Measurements from ENCODE around the gene TMEM247.

The TMEM247 gene

DNA sequence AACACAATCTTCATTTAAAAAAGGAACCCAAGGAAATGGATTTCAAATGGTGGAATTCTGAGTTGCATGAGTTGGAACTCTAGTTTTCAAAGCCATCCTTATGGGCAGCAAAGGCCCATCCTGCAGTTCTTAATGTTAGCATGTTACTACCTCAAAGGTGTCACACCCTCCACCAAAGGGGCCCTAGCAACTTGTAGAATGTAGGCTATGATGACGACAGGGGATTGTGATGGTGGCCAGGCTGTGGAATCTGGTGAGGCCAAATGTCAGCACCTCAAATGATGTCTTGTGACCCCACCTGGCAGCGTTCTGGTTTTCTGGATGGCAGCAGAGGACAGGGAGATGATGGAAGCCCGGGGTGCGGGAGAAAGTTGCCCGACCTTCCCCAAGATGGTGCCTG lies at the start of gene TMEM247:
Gene TMEM247 (plus strand): TSS at position 301 of the 400 bp plus-strand sequence.
- no peak for DNase-seq

DNA sequence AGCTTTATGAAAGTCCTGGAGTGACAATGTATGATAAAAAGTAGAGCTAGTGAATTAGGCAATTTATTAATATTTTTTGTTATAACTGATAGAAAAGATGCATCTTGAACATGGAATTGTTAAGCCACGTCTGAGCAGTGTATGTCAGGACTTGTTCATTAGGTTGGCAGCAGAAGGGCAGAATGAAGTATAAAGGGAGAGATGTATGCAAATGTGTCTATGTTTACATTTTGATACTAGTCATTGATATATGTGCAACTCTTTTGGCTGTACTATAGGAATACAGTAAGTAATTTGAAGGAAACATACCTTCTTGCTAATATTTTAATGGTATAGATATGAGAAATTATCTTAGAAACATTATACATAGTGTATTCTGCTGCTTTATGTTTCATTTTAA lies 49.0 kb upstream of the TMEM247 start:
- no peak for DNase-seq

DNA sequence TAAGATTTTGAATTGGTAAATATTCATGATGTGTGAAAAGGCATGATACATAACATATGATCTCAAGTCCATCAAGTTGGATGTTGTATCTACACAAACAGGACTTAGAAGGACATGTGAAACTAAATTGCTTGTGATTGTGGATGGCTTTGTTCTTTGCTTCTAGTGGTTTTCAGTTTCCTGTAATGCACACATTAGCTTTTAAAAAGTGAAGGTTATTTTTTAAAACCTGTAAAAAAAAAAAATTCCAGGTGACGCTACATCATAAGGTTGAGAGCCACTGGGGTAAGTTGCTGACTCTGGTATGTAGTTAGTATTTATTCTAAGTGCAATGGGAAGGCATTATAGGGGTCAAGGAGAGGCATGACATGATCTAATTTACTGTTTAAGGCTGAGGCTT lies 48.4 kb upstream of the TMEM247 start:
- no peak for DNase-seq

DNA sequence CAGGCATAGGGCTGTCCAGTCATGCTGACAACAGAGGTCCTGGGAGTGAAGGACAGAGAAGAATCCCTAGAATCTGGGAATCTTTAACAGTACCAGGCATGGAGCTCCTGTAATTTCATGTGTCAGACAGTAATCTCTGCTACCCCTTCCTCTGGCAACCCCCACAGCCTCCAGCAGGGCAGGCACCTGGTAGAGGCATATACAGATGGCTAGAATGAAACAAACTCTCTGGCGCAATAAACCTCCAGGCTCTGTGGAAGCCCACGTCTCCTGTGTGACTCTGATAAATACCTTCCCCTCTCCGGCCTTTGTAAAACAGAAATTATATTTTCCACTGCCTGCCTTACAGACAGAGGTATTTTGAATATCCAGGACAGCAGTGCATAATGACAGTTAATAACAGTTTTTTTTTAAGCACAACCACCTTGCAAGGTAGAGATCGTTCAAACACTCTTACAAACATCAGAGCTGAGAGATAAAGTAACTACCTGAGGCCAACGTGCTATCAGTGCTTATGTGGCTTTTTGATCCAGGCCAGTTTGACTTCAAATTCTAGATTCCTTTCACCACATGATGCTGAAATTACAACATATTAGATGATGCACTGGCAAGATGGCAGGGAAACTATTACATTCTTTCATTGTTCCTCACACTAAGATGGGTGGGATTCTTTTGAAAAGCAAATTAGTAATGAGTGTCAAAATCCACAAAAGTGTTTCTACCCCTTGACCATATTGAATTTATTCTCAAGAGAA lies 47.7 kb upstream of the TMEM247 start:
- DNase-seq, result no peak

DNA sequence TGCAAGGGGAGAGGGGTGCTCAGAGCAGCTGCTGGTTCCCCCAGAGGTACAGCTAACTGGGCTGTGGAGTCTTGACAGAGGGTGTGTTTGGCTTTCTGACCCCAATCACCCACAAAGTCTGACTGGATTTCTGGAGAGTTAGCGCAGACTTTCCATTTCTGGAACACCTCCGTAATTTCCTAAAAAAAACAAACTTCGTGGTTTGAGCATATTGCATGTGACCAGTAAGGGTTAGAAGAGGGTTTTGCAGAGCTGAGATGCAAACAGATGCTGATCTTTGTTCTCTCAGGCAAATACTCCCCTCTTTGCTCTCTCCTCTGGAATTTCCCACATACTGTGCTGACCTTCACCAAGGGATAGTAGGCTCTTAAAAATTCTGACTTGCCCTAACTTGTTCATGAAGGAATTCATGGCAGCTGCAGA lies 44.5 kb upstream of the TMEM247 start:
- DNase-seq, result no peak

DNA sequence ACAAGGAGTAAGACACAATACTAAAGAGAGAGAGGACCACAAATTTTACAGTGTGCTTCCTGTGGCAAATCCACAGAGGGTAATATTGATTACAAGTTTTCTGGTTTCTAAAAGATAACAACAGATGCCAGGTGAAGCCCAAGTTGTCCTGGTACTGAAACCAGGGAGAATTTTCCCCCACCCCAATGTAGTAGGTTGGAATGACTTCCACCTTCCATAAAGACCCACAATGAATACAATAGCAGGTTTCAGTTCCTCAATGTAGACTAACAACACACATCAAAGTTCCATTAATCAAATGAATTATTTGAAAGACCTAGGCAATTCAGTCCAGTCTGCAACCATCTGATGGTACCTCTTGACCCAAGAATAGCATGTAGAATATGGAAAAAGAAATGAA lies 44.0 kb upstream of the TMEM247 start:
- DNase-seq, result no peak

DNA sequence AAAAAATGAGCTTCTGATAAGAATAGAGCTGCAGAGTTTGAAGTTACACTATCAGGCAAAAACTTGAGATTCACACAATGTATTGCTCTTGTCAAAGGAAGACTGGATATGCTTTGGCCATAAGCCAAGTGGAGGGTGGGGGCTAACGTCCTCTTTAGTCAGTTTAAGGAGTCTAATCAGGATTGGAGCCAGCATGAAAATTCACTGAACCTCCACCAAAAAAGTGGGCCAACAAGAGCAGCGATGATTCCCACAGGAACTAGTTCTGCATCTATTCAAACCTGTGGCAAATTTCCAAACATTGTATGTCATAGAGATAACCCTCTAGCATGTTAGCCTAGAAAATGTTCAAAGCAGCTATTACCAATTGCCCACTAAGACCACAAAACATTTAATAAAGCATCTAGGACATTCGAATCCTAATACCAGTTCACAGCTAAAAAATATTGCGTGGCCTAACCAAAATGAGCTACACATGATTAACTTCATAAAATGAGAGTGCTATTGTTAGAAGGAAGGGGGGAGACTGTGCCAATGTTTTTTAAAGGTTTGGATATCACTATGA lies 43.5 kb upstream of the TMEM247 start:
- DNase-seq, result no peak

DNA sequence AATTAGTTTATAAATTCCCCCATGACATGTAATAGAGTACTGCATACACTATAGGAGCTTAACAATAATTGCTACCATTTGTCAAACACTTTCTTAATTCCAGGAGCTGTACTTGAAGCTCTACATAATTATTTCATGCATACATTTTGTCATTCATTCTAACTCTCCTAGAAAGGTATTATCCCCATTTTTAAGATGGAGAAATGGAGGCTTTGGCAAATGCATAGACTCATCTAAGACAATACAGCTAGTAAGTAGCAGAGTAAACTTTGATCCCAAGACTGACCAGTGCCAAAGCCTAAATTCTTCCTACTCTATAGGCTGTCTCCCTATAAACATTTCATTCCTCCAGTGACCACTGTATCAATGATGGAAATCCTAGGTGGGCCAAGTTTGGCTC lies 42.6 kb upstream of the TMEM247 start:
- DNase-seq, result no peak

DNA sequence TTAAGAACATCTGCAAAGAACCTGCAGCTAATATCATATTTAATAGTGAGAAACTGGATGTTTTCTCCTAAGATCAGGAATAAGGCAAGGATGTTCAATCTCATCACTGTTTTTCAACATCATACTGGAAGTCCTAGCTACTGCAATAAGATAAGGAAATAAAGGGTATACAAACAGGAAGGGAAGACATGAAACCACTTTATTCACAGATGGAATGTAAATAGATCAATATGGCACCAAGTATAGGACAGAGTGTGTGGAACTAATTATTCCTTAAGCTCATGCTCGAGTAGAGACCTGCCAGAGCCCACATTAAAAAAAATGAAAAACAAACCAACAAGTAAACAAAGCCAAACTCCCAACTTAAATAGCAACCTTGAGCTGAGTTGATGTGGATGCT lies 41.3 kb upstream of the TMEM247 start:
- no peak for DNase-seq

DNA sequence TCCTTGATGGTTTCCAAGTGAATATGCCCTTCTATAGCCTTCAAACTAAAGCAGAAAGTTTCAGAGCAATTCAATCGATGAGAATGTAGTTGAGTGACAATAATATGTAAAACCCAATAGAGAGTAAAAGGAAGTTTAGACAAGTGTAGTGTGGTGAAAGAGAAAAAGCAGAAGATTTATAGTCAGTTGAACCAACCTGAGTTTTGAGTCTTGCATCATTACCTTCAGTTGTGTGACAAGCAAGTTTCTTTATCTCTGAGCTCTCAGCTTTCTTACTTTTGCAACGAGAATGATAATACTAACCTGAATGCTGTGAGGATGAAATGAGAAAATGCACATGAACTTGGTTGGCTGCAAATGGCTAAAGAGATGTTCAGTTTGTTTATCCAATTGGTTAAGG lies 40.6 kb upstream of the TMEM247 start:
- DNase-seq, result no peak

DNA sequence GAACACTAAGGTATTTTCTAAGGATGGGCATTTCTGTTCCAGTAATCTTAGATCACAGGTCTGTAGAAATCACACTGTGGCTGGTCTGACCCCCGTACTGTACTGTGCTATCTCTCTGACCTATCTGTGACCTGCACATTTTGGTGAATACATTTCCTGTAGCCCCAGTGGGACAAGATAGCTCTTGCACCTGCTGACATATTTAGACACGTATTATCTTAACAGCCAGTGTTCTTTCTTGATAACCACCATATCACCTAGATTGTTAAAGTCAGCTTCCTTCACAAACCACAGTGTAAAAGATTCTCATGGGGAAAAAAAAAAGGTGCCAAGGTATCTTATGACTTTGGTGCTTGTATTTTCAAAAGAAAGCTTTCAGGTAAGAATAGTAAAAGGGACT lies 39.8 kb upstream of the TMEM247 start:
- DNase-seq, result no peak

DNA sequence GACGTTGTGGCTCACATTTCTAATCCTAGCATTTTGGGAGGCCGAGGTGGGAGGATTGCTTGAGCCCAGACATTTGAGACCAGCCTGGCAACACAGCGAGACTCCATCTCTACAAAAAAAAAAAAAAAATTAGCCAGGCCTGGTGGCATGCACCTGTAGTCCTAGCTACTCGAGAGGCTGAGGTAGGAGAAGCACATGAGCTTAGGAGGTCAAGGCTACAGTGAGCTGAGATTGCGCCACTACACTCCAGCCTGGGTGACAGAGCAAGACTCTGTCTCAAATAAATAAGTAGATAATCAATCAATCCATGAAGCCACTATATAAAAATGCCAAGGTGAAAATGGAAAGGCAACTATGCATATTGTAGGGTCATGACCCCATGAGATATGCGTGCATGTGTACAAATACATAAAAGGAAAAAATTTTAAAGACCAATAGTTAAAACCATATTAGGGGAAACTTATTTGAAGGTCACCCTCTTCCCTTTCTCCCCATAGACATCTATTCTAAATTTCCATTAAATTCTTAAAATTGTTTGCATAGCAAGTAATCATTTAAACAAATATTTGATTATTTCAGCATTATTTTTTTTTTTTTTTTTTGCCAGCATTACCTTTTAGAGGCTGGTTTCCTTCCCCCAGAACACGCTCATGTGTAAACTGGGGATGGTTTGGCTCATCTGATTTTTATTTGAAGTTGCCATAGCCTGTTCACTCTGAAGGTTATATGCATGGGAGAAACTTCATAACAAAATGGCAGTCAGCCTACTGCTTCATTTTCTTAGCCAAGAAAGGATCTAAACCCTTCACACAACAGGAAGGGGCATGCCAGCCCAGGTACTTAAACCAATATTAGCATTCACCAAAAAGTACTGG lies 37.3 kb upstream of the TMEM247 start:
- DNase-seq, result no peak

DNA sequence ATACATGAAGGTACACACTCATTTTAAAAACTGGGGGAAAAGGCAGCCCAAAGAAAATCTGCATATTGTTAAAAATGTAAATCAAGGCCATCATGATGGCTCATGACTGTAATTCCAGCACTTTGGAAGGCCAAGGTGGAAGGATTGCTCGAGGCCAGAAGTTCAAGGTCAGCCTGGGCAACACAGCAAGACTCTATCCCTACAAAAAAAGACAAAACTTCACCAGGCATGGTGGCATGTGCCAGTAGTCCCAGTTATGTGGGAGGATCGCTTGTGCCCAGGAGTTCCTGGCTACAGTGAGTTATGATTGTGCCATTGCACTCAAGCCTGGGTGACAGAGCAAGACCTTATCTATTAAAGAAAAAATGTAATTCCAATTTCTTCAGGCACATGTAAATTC lies 34.6 kb upstream of the TMEM247 start:
- no peak for DNase-seq

DNA sequence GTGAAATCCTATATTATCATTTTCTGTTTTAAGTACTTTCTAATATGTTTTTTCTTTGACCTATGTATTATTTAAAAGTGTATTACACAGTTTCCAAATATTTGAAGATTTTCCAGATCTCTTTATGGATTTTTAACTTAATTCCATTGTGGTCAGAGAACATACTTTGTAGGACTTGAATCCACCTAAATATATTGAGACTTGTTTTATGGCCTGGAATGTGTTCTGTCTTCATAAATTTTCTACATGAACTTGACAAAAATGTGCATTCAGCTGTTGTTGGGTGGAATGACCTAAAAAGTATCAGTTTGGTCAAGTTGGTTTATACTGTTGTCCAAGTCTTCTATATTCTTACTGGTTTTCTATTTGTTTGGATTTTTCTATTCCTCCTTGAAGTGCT lies 33.8 kb upstream of the TMEM247 start:
- no peak for DNase-seq

DNA sequence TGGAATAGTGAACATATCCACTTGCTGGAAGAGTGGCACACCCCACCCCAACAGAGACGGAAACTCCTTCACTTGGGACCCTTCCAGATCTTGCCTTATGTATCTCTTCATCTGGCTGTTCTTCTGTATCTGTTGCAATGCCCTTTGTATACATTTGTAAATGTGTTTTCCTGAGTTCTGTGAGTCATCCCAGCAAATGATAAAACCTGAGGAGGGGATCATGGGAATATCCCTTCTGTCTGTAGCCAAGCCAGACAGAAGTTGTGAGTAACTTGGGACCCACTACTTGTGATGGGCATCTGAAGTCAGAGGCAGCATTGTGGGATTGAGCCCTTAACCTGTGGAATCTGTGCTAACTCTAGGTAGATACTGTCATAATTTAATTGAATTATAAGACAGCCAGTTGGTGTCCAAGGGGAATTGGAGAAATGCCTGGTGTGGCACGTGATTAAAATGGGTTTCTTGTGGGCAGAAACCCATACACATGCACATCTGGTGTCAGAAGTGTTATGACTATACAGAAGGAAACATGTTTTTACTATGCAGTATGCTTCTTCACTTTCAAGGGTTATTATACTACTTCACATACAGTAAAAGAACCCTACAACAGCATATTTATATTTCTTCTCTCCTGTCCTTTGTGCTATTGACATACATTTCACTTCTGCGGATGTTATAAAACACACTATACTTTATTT lies 32.3 kb upstream of the TMEM247 start:
- no peak for DNase-seq

DNA sequence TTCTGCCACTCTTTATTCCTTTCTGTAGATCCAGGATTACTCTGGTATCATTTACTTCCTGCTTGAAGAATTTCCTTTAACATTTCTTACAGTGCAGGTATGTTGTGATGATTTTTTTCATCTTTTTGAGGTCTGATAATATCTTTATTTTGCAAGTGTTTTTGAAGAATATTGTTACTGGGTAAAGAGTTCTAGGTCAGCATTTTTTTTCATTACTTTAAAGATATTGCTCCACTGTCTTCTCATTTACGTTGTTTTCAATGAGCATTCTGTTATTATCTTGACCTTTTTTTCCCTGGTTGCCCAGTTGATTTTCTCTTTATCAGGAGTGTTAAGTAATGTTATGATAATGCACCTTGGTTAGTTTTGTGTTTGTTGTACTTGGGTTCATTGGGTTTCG lies 31.7 kb upstream of the TMEM247 start:
- DNase-seq, result no peak

DNA sequence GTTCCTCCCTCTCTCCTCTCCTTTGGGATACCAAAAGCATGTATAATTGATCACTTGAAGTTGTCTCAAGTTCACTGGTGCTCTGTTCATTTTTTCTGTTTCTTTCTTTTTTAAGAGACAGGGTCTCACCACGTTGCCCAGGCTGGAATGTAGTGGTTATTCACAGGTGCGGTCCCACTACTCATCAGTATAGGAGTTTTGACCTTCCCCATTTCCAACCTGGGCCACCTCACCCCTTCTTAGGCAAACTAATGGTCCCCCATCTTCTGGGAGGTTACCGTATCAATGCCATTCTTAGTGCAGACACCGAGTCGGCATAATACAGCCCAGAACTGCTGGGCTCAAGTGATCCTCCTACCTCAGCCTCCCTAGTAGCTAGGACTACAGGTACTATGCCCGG lies 31.3 kb upstream of the TMEM247 start:
- no peak for DNase-seq

DNA sequence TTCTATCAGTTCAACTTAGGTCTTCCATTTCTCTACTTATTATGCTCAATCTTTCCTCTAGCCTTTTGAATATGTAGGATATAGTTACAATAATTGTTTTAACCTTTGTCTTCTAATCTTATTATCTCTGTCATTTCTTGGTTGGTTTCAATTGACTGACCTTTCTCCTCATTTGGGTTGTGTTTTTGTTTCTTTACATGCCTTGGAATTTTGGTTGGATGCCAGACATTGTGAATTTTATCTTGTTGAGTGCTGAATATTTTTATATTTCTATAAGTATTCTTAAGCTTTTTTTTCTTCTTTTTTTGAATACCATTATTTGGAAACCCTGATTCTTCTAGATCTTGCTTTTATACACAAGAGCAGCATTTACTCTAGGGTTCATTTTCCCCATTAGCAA lies 30.7 kb upstream of the TMEM247 start:
- no peak for DNase-seq

DNA sequence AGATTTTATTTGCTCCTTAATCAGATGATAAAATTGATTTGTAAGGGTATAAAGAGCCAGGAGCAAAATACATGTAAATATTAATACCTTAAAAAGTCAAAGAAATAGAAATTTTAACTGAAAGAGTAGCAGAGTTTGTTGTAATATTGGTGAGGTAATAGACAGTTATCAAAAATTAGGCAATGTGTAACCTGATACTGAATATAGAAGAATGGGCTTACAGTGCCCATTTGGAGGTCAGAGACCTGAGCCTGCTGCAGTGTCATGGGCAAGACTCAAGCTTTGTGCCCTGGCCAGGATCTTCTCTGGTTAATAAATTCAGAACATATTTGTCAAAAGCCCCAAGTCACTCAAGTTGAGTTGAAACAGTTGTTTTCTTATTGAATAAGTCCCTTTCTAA lies 29.7 kb upstream of the TMEM247 start:
- no peak for DNase-seq

DNA sequence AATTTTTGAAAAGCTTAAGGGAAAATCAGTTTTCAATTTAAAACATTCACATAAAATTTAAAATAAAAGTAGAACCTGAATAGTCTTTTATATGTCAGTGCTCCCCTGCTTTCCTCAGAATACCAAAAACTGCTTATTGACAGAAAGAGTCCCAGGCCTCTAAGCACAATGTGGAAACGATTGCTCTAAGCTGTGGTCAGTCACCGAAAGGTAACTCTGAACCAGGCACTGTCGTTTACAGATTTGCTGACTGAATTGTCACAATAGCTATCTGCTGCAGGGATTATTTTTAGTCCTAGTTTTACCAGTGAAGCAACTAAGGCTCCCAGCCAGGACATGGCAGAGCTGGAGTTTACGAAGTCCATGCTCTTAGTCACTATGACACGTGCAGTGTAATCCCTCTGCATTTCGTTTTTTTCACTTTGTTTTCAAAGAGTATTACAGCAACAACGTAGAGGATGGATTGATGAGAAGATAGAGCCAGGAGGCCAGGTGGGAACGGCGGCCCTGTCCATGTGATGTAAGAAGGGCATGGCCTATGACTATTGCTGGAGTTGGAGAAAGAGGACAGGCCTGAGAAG lies 28.1 kb upstream of the TMEM247 start:
- DNase-seq, result no peak

DNA sequence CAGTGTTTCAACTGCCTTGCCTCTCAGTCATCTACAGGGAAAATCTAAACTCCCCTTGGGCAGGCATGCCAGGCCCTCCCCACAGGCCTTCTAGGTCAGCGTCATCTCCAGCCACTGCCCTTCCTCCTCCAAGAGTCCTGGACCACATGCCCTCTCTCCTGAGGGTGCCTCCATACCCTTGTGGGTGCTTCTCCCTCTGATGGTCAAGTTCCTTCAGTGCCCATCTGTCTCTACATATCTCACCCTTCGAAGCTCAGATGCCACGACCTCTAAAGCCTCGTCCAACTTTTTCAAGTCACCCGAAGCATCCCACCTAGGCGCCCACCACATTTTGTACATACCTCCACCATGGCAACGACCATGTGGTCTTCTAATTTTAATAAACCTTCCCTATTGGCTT lies 22.6 kb upstream of the TMEM247 start:
- DNase-seq, result no peak

DNA sequence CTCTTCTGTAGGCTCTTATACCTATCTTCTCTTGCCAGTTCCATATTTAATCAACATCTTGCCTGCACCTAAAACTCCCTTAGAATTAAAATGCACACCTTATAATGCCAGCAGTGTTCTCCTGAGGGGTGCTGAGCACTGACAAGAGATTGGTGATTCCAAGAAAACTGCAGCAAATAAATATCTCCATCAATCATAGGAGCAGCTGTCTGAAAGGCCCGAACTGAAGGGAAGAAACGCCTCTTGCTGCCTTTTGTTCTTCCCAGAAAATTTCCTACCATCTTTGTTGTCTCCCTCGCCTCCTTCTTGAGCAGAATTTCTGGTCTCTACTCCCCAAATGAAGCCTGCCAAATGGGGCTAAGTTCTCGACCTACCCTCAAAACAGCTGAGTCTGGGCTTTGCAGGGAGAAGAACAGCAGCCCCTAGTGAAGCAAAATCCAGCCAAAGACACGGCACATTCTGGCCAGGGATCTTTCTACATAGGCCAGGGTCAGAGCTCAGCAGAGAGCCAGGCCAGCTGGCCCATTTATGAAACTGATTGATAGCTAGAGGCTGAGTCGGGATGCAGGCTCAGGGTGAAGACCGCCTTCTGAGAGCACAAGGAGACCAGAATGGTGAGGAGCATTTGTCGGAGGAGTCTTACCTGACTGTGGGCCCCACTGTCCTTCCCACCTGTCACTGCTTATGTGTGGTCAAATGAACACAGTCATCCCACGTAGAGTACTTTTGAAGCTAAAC lies 20.4 kb upstream of the TMEM247 start:
- no peak for DNase-seq
